Measurements from ENCODE around the gene PDE2A. TPM values are rescaled to one million over a fixed set of nuclear protein-coding genes. Genes with fewer than 3 reads are reported as not detected.

PDE2A gene
- total and polyA plus RNA-seq, 2 donors (not counting 3 experiments of a cell fraction or from before 2014, with no cell fraction given), result 14.8 to 16.8 TPM

DNA sequence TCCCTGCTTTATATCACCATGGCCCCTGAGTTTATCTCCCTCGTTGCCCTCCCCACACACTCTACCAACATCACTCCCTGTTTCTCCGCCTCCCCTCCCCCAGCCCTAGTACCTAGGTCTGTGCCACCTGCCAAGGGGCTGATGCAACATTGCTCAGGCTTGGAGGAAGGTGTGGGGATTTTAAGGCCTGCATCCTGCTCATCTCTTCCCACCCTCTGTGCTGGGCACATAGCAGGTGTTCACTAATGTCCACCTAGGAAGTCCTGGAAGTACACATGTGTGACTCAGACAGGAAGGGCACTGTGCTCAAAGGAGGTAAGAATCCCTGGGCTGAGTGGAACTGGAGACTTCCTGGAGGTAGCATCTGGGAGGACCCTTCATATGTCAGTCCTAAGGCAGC, 37.0 kb downstream of the PDE2A start:
- no peaks in the 10 kb centered on the region for H3K36me3 ChIP-seq (ENCODE audit: control insufficient read depth in 2 of 2, extremely low read depth in 1 of 2, insufficient read depth in 2 of 2, low read length in 2 of 2)
- TF ChIP-seq, protein P1, sequence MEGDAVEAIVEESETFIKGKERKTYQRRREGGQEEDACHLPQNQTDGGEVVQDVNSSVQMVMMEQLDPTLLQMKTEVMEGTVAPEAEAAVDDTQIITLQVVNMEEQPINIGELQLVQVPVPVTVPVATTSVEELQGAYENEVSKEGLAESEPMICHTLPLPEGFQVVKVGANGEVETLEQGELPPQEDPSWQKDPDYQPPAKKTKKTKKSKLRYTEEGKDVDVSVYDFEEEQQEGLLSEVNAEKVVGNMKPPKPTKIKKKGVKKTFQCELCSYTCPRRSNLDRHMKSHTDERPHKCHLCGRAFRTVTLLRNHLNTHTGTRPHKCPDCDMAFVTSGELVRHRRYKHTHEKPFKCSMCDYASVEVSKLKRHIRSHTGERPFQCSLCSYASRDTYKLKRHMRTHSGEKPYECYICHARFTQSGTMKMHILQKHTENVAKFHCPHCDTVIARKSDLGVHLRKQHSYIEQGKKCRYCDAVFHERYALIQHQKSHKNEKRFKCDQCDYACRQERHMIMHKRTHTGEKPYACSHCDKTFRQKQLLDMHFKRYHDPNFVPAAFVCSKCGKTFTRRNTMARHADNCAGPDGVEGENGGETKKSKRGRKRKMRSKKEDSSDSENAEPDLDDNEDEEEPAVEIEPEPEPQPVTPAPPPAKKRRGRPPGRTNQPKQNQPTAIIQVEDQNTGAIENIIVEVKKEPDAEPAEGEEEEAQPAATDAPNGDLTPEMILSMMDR (IDR thresholded peaks at IDR 0.05; ENCODE audit: extremely low read depth in 1 of 2, insufficient read depth in 1 of 2, low read depth in 1 of 2, low read length in 2 of 2), result no peak
- TF ChIP-seq, protein P2, sequence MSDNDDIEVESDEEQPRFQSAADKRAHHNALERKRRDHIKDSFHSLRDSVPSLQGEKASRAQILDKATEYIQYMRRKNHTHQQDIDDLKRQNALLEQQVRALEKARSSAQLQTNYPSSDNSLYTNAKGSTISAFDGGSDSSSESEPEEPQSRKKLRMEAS (IDR thresholded peaks at IDR 0.05; ENCODE audit: insufficient read depth, insufficient read length), result no peak
- TF ChIP-seq EZH2 (IDR thresholded peaks at IDR 0.05; ENCODE audit: borderline replicate concordance, low read depth, low read length, severe bottlenecking), result no peak
- TF ChIP-seq POLR2A (IDR thresholded peaks at IDR 0.05; ENCODE audit: low read depth, low read length), result no peak
- no peak for TF ChIP-seq POLR2AphosphoS5 (IDR thresholded peaks at IDR 0.05; ENCODE audit: insufficient read depth, low read depth, low read length)
- TF ChIP-seq FOS (IDR thresholded peaks at IDR 0.05; ENCODE audit: borderline replicate concordance, insufficient read depth, low read length), result no peak
- no peak for TF ChIP-seq MYC (IDR thresholded peaks at IDR 0.05; ENCODE audit: low read depth, low read length)
- no peak for TF ChIP-seq GATA2 (IDR thresholded peaks at IDR 0.05; ENCODE audit: insufficient read depth, insufficient read length, low read depth, low read length)
- TF ChIP-seq JUN (IDR thresholded peaks at IDR 0.05; ENCODE audit: borderline replicate concordance, insufficient read depth, insufficient read length, low read depth), result no peak
- no peak overlapping the region for H2AFZ ChIP-seq (ENCODE audit: low read depth, low read length)
- H3K9ac ChIP-seq (replicated peaks; ENCODE audit: extremely low read depth, insufficient read depth, low read length), result no peak overlapping the region
- H3K9me1 ChIP-seq (replicated peaks; ENCODE audit: control insufficient read depth, extremely low read depth, insufficient read depth, low read length), result no peaks in the 10 kb centered on the region
- no peaks in the 10 kb centered on the region for H4K20me1 ChIP-seq (replicated peaks; ENCODE audit: control insufficient read depth, extremely low read depth, insufficient read depth, low read length)
- no TSS peak for BruUV-seq (replicated peaks)
- H3K4me3 ChIP-seq (replicated peaks in 1 of 3; ENCODE audit: insufficient read depth in 1 of 3, low read depth in 1 of 3, low read length in 3 of 3), result no peak overlapping the region
- no peak for FAIRE-seq
- no peak overlapping the region for H3K4me2 ChIP-seq (ENCODE audit: insufficient read depth, low read length)
- ChIA-PET POLR2A (no interaction called here), CTCF (interaction anchor here (1.1 to 6.6 kb wide), 6 partner anchors 28 to 166 kb away, joined by 3 to 61 read pairs (median 7); no protein-coding TSS in a partner anchor)
- DNase-seq (ENCODE audit: low read depth, low spot score), result no peak
- no peak overlapping the region for H3K27ac ChIP-seq (ENCODE audit: insufficient read depth, low read depth, low read length)
- H3K4me1 ChIP-seq (ENCODE audit: control insufficient read depth, extremely low read depth, insufficient read depth, low read length), result peaks cover 42% of the 10 kb centered on the region
- peaks cover 0 to 2% of the 10 kb centered on the region in 2 experiments for H3K27me3 ChIP-seq (ENCODE audit: control insufficient read depth in 2 of 2, insufficient read depth in 2 of 2, low read length in 2 of 2)
- no peaks in the 10 kb centered on the region for H3K79me2 ChIP-seq (ENCODE audit: control insufficient read depth, insufficient read depth, low read length)
- dilution Hi-C loops (cut with MboI; ENCODE audit: extremely low pct_ligation_motif_present, low sequenced_read_pairs) (no loop called here), intact Hi-C loops (cut with micrococcal nuclease) (no loop called here)
- H3K9me3 ChIP-seq (replicated peaks; ENCODE audit: control insufficient read depth, insufficient read depth, low read length), result no peaks in the 10 kb centered on the region

Measured in endothelial cell of umbilical vein (primary cell).